HG03039 (cell line): Measurements from ENCODE around the gene DOCK3.
"Not testable (repeated sequence)": the region's sequence is repeated elsewhere in the genome, so short reads cannot be mapped to it uniquely, and the experiment has no call there.

Experiments
- ATAC-seq: cut with Tn5 transposase; IDR thresholded peaks from one replicate; pipeline ENCODE4 v1.9.1; 2021; ENCODE audit warnings: mild to moderate bottlenecking, moderate library complexity; ENCODE audit not compliant: unreplicated experiment

Gene DOCK3

GRCh38 chr3:50649451-50649931 lies 25.2 kb upstream of the DOCK3 start:
- ATAC-seq = no peak

GRCh38 chr3:50650018-50650417 lies 24.7 kb upstream of the DOCK3 start:
- no peak for ATAC-seq

- ATAC-seq = no peak
Measured at GRCh38 chr3:50651445-50651844, 23.3 kb upstream of the DOCK3 start.

- ATAC-seq = no peak
Measured at GRCh38 chr3:50651920-50652529, 22.7 kb upstream of the DOCK3 start.

- no peak for ATAC-seq
Measured at GRCh38 chr3:50652709-50653108, 22.0 kb upstream of the DOCK3 start.

- ATAC-seq = no peak
Measured at GRCh38 chr3:50653937-50654595, 20.7 kb upstream of the DOCK3 start.

- ATAC-seq = no peak
Measured at GRCh38 chr3:50655009-50655830, 19.5 kb upstream of the DOCK3 start.

- ATAC-seq = no peak
Measured at GRCh38 chr3:50656417-50657195, 18.1 kb upstream of the DOCK3 start.

GRCh38 chr3:50657407-50657806 lies 17.3 kb upstream of the DOCK3 start:
- no peak for ATAC-seq

GRCh38 chr3:50657816-50658215 lies 16.9 kb upstream of the DOCK3 start:
- no peak for ATAC-seq

GRCh38 chr3:50658416-50658815 lies 16.3 kb upstream of the DOCK3 start:
- ATAC-seq = no peak

- ATAC-seq = no peak
Measured at GRCh38 chr3:50658831-50659230, 15.9 kb upstream of the DOCK3 start.

GRCh38 chr3:50660386-50660785 lies 14.3 kb upstream of the DOCK3 start:
- ATAC-seq = no peak

- no peak for ATAC-seq
Measured at GRCh38 chr3:50661321-50661837, 13.3 kb upstream of the DOCK3 start.

GRCh38 chr3:50662408-50662807 lies 12.3 kb upstream of the DOCK3 start:
- ATAC-seq = no peak

- ATAC-seq = no peak
Measured at GRCh38 chr3:50665081-50665840, 9.5 kb upstream of the DOCK3 start.

GRCh38 chr3:50665841-50666115 lies 8.9 kb upstream of the DOCK3 start:
- ATAC-seq = not testable (repeated sequence)

GRCh38 chr3:50666837-50667236 lies 7.9 kb upstream of the DOCK3 start:
- ATAC-seq = no peak

- ATAC-seq = no peak
Measured at GRCh38 chr3:50671331-50671730, 3.4 kb upstream of the DOCK3 start.

GRCh38 chr3:50672656-50673055 lies 2.1 kb upstream of the DOCK3 start:
- no peak for ATAC-seq
